IMR-90 (cell line): Measurements from ENCODE around the gene VGF.

ENCODE experiments used
- CEBPB ChIP-seq: IDR thresholded peaks from 2 replicates; pipeline ENCODE4 v1.6.1; 2012; ENCODE audit warnings: low read depth, low read length, improper control_type of control experiment
- CHD1 ChIP-seq: IDR thresholded peaks from 2 replicates; pipeline ENCODE4 v1.6.1; 2012; ENCODE audit warnings: low read depth, low read length, improper control_type of control experiment
- CTCF ChIP-seq: conservative IDR thresholded peaks from 2 replicates; pipeline ENCODE4 v1.5.1; 2012; ENCODE audit warnings: mild to moderate bottlenecking, low read depth, low read length, improper control_type of control experiment
- ELK1 ChIP-seq: fragments of 150-350 bp; IDR thresholded peaks from 2 replicates; pipeline ENCODE4 v1.6.1; 2016; ENCODE audit warnings: low read depth, mild to moderate bottlenecking, low read length, moderate library complexity, borderline replicate concordance
- FOS ChIP-seq: fragments of 150-350 bp; IDR thresholded peaks from 2 replicates; pipeline ENCODE4 v1.6.1; 2016; ENCODE audit warnings: low read depth, low read length
- MAZ ChIP-seq: IDR thresholded peaks from 2 replicates; pipeline ENCODE4 v1.6.1; 2012; ENCODE audit warnings: low read depth, mild to moderate bottlenecking, low read length, improper control_type of control experiment, moderate library complexity, borderline replicate concordance
- MXI1 ChIP-seq: IDR thresholded peaks from 2 replicates; pipeline ENCODE4 v1.6.1; 2012; ENCODE audit warnings: low read depth, mild to moderate bottlenecking, low read length, moderate library complexity, borderline replicate concordance
- NFE2L2 ChIP-seq: fragments of 150-350 bp; IDR thresholded peaks from 2 replicates; pipeline ENCODE4 v1.6.1; 2016; ENCODE audit warnings: low read depth, mild to moderate bottlenecking, low read length
- POLR2A ChIP-seq: IDR thresholded peaks from 2 replicates; pipeline ENCODE4 v1.6.1; 2012; ENCODE audit warnings: mild to moderate bottlenecking, low read depth, low read length
- RCOR1 ChIP-seq: IDR thresholded peaks from 2 replicates; pipeline ENCODE4 v1.6.1; 2012; ENCODE audit warnings: mild to moderate bottlenecking, low read length, improper control_type of control experiment; ENCODE audit not compliant: insufficient replicate concordance
- SMC3 ChIP-seq: fragments of 150-350 bp; IDR thresholded peaks from 2 replicates; pipeline ENCODE4 v1.6.1; 2016; ENCODE audit warnings: low read depth, mild to moderate bottlenecking, antibody characterized with exemption, low read length, moderate library complexity
- USF2 ChIP-seq: fragments of 150-350 bp; IDR thresholded peaks from 2 replicates; pipeline ENCODE4 v1.6.1; 2017; ENCODE audit warnings: mild to moderate bottlenecking, antibody characterized with exemption, low read length, low read depth

- TF ChIP-seq POLR2A (no peak), CTCF (no peak), NFE2L2 (no peak), SMC3 (no peak), USF2 (no peak), ELK1 (no peak), MXI1 (no peak), MAZ (no peak), RCOR1 (no peak), CEBPB (no peak), CHD1 (no peak), FOS (no peak)
Measured at GRCh38 chr7:101115215-101115614, 50.2 kb downstream of the VGF start.
